Neural progenitor cell (in vitro differentiated cells): ENCODE measurements around the gene KCNB1.

ENCODE experiments used
- CTCF ChIP-seq: fragments of 200-600 bp; sonication (generic); IDR thresholded peaks from 2 replicates; pipeline ENCODE4 v1.5.1; 2017; ENCODE audit warnings: antibody characterized with exemption, mild to moderate bottlenecking
- EZH2 ChIP-seq: fragments of 200-600 bp; sonication (generic); IDR thresholded peaks from 2 replicates; pipeline ENCODE4 v1.6.1; 2017; ENCODE audit warnings: antibody characterized with exemption, mild to moderate bottlenecking, moderate library complexity
- EZH2phosphoT487 ChIP-seq: fragments of 200-600 bp; sonication (generic); IDR thresholded peaks from 2 replicates; pipeline ENCODE4 v1.6.1; 2017; ENCODE audit warnings: antibody characterized with exemption

DNA sequence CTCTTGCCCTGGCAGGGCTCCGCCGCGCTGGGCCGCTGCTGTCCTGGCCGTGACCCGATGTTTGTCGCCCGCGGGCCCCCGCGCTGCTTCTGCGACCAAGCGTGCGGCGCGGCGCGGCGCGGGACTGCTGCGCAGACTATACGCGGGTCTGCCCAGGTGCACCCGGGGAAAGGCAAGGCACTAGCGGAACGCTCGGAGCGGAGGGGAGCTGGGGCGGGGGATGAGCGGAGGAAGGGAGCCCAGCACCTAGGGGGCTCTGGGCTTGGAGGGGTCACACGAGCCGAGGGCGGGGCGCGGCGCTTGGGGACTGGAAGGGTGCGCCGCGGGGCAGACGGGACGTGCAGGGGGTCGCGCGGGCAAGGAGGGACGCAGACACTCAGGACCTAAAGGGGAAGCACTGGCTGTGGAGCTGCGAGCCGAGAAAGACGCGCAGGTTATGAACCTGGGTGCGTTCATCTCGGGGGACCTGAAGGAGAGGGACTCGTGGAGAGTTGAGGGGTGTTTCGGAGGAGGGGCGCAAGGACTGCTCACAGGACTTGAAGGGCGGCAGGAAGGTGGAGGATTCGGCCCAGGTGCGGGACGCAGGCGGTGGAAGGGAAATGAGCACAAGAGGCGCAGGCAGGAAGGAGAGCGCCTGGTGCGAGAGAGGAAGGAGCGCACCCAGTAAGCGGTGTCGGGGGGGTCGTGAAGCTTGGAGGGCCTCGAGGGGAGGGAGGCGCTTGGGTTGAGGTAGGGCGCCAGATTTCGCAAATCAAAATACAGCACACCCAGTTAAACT, 163.8 kb downstream of the KCNB1 start:
- TF ChIP-seq CTCF (no peak), EZH2 (peak; percentile 99), EZH2phosphoT487 (peak; percentile 95)
